Lower leg skin (tissue), 3 donors: ENCODE results near the gene GNB5.
"Not testable (repeated sequence)": the region's sequence is repeated elsewhere in the genome, so short reads cannot be mapped to it uniquely, and the experiment has no call there.

Source experiments
- CTCF ChIP-seq, 3 donors: fragments of 450-650 bp; IDR thresholded peaks; one replicate each; pipeline ENCODE4 v1.5.1; 2016; ENCODE audit warnings: antibody characterized with exemption in 3 of 3, mild to moderate bottlenecking in 3 of 3, moderate library complexity in 2 of 3
- POLR2A ChIP-seq, 2 donors: fragments of 450-650 bp; IDR thresholded peaks; one replicate each; pipeline ENCODE4 v1.6.1; 2016 to 2017; ENCODE audit warnings: antibody characterized with exemption in 2 of 2, mild to moderate bottlenecking in 1 of 2, moderate library complexity in 1 of 2

GRCh38 chr15:52096536-52096935, 94.7 kb downstream of the GNB5 start:
- TF ChIP-seq CTCF, POLR2A (IDR thresholded peaks at IDR 0.05): not testable (repeated sequence)
